GM23338 (cell line): ENCODE data around the gene CTNNA1. TPM values are rescaled to one million over a fixed set of nuclear protein-coding genes. Genes with fewer than 3 reads are reported as not detected.

Experiments used
- ATAC-seq: fragments of 200-7000 bp; cut with Tn5 transposase; 3 replicates; pipeline ENCODE4 v1.9.1; 2020
- DNase-seq: peaks from one replicate; pipeline ENCODE4 v3.0.0-alpha.2; 2015; ENCODE audit warnings: low spot score
- H2AFZ ChIP-seq: fragments of 200-600 bp; sonication (generic); 2 replicates; pipeline ENCODE4 v1.8.0; 2016; ENCODE audit warnings: antibody characterized with exemption, mild to moderate bottlenecking, moderate library complexity
- H3F3A ChIP-seq: fragments of 200-600 bp; sonication (generic); replicated peaks from 2 replicates; pipeline ENCODE4 v1.8.0; 2017; ENCODE audit warnings: antibody characterized with exemption, mixed run types, low read depth
- H3K27ac ChIP-seq: fragments of 200-600 bp; sonication (generic); 2 replicates; pipeline ENCODE4 v1.6.1; 2016; ENCODE audit warnings: low read depth
- H3K27me3 ChIP-seq: fragments of 200-600 bp; sonication (generic); 2 replicates; pipeline ENCODE4 v1.8.0; 2016; ENCODE audit warnings: mild to moderate bottlenecking, mixed run types, moderate library complexity; ENCODE audit not compliant: insufficient read depth
- H3K36me3 ChIP-seq: fragments of 200-600 bp; sonication (generic); 2 replicates; pipeline ENCODE4 v1.8.0; 2016; ENCODE audit warnings: mild to moderate bottlenecking; ENCODE audit not compliant: insufficient read depth
- H3K4me1 ChIP-seq: fragments of 200-600 bp; sonication (generic); 2 replicates; pipeline ENCODE4 v1.8.0; 2016; ENCODE audit warnings: mild to moderate bottlenecking, moderate library complexity; ENCODE audit not compliant: insufficient read depth
- H3K4me2 ChIP-seq: fragments of 200-600 bp; sonication (generic); 2 replicates; pipeline ENCODE4 v1.7.1; 2017; ENCODE audit warnings: mixed run types
- H3K4me3 ChIP-seq: fragments of 200-600 bp; sonication (generic); 2 replicates; pipeline ENCODE4 v1.6.1; 2016; ENCODE audit warnings: mixed run types
- H3K79me2 ChIP-seq: fragments of 200-600 bp; sonication (generic); replicated peaks from 2 replicates; pipeline ENCODE4 v1.8.0; 2017; ENCODE audit warnings: mild to moderate bottlenecking; ENCODE audit not compliant: insufficient read depth
- H3K9me2 ChIP-seq: fragments of 200-600 bp; sonication (generic); 2 replicates; pipeline ENCODE4 v1.8.0; 2017; ENCODE audit not compliant: insufficient read depth
- H4K20me1 ChIP-seq: fragments of 200-600 bp; sonication (generic); replicated peaks from 2 replicates; pipeline ENCODE4 v1.8.0; 2017; ENCODE audit warnings: mild to moderate bottlenecking; ENCODE audit not compliant: insufficient read depth
- H3K27ac Mint-ChIP-seq: 2 replicates; pipeline ENCODE4 v1.8.0; 2020; ENCODE audit warnings: inconsistent platforms, mild to moderate bottlenecking, moderate library complexity, mixed read lengths
- H3K27me3 Mint-ChIP-seq: 3 replicates; pipeline ENCODE4 v1.8.0; 2022; ENCODE audit warnings: low read depth, mild to moderate bottlenecking, moderate library complexity, mixed read lengths, inconsistent platforms; ENCODE audit not compliant: insufficient read depth, poor library complexity
- H3K36me3 Mint-ChIP-seq: 3 replicates; pipeline ENCODE4 v1.8.0; 2021; ENCODE audit warnings: low read depth, mild to moderate bottlenecking, inconsistent platforms, moderate library complexity, mixed read lengths
- H3K4me1 Mint-ChIP-seq: 3 replicates; pipeline ENCODE4 v1.8.0; 2020; ENCODE audit warnings: mild to moderate bottlenecking, inconsistent platforms, mixed read lengths
- H3K4me3 Mint-ChIP-seq: 3 replicates; pipeline ENCODE4 v1.8.0; 2021; ENCODE audit warnings: moderate library complexity, mild to moderate bottlenecking, inconsistent platforms, mixed read lengths
- H3K9me3 Mint-ChIP-seq: 3 replicates; pipeline ENCODE4 v1.8.0; 2020; ENCODE audit warnings: moderate library complexity, mild to moderate bottlenecking, inconsistent platforms, mixed read lengths
- JUNB ChIP-seq: IDR thresholded peaks from one replicate; pipeline ENCODE4 v1.6.1; 2016; ENCODE audit warnings: antibody characterized with exemption; ENCODE audit not compliant: unreplicated experiment
- STAT1 ChIP-seq: IDR thresholded peaks from one replicate; pipeline ENCODE4 v1.6.1; 2016; ENCODE audit warnings: antibody characterized with exemption; ENCODE audit not compliant: unreplicated experiment
- ZNF331 ChIP-seq: fragments of 250-450 bp; sonication (Bioruptor Pico); IDR thresholded peaks from 2 replicates; pipeline ENCODE4 v1.5.0; 2020; ENCODE audit warnings: low read depth, mild to moderate bottlenecking, moderate library complexity
- ZNF462 ChIP-seq: fragments of 250-450 bp; sonication (Bioruptor Pico); IDR thresholded peaks from 2 replicates; pipeline ENCODE4 v1.5.0; 2020; ENCODE audit warnings: mild to moderate bottlenecking, moderate library complexity
- polyA plus RNA-seq: library from polyadenylated mRNA; unstranded; fragments of >200 nt; fragmentation: Nextera tagmentation; extraction: Ambion mirVana; gene quantifications from 2 replicates; pipeline ENCODE4 v1.2.1, GENCODE V29; 2016
- total RNA-seq: library from RNA; depleted of rRNA; stranded (reverse); fragments of >200 nt; shearing (Covaris generic); gene quantifications from 2 replicates; pipeline ENCODE4 v1.2.3, GENCODE V29; 2014
- TF ChIP-seq, protein P1 (sequence below), 2 experiments: fragments of 200-600 bp in 1 of 2; sonication (generic) in 1 of 2; conservative IDR thresholded peaks; 2 replicates each; pipeline versions ENCODE4 v1.5.1 to v1.6.1; 2016 to 2017; ENCODE audit warnings: antibody characterized with exemption in 2 of 2, low read depth in 2 of 2, mild to moderate bottlenecking in 2 of 2, moderate library complexity in 1 of 2
- TF ChIP-seq, protein P2 (sequence below): IDR thresholded peaks from 2 replicates; pipeline ENCODE4 v1.6.1; 2016; ENCODE audit warnings: antibody characterized with exemption

Gene CTNNA1
- total and polyA plus RNA-seq, 2 experiments from 2014 or later: 111 to 348 TPM

DNA sequence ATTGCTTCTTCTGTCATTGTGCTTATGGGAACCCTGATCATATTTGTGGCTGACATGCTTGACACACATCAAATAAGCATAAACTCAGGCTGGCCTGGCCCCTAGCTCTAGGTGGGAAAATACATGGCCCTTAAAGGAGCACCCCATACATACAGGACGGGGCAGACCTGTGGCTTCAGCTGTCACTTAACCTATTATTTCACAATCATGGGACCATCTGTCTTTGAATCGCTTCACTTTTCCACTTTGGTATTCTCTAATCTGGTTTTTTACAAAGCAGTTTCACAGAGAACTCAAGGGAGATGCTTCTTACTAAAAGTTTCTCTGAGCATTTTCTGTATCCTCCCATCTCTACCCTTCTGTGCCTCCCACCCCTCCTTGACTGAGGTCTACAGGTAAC lies 156.5 kb downstream of the CTNNA1 start (continued):
- TF ChIP-seq ZNF462 (CRISPR knock-in tag): no peak
- TF ChIP-seq, protein P1, sequence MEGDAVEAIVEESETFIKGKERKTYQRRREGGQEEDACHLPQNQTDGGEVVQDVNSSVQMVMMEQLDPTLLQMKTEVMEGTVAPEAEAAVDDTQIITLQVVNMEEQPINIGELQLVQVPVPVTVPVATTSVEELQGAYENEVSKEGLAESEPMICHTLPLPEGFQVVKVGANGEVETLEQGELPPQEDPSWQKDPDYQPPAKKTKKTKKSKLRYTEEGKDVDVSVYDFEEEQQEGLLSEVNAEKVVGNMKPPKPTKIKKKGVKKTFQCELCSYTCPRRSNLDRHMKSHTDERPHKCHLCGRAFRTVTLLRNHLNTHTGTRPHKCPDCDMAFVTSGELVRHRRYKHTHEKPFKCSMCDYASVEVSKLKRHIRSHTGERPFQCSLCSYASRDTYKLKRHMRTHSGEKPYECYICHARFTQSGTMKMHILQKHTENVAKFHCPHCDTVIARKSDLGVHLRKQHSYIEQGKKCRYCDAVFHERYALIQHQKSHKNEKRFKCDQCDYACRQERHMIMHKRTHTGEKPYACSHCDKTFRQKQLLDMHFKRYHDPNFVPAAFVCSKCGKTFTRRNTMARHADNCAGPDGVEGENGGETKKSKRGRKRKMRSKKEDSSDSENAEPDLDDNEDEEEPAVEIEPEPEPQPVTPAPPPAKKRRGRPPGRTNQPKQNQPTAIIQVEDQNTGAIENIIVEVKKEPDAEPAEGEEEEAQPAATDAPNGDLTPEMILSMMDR (conservative IDR thresholded peaks at IDR 0.05; ENCODE audit: low read depth in 2 of 2): no peak
- TF ChIP-seq, protein P2, sequence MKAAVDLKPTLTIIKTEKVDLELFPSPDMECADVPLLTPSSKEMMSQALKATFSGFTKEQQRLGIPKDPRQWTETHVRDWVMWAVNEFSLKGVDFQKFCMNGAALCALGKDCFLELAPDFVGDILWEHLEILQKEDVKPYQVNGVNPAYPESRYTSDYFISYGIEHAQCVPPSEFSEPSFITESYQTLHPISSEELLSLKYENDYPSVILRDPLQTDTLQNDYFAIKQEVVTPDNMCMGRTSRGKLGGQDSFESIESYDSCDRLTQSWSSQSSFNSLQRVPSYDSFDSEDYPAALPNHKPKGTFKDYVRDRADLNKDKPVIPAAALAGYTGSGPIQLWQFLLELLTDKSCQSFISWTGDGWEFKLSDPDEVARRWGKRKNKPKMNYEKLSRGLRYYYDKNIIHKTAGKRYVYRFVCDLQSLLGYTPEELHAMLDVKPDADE: no peak
- TF ChIP-seq STAT1: no peak

- H3K4me3 Mint-ChIP-seq: no peak overlapping the region
- DNase-seq (no peak), ATAC-seq (no peak)
- Histone ChIP-seq H3K36me3 (peaks cover 6% of the 10 kb centered on the region; the same call in 1 of the 2 replicates), H2AFZ (no peak overlapping the region), H3K4me3 (no peak overlapping the region), H4K20me1 (peaks cover 5% of the 10 kb centered on the region; the same call in 1 of the 2 replicates), H3K27ac (0 out of 2 replicates have a peak overlapping the region, but pooled peaks have one; percentile 21), H3K27me3 (no peaks in the 10 kb centered on the region), H3K4me2 (no peak overlapping the region), H3F3A (no peaks in the 10 kb centered on the region), H3K79me2 (no peaks in the 10 kb centered on the region; the same call in 1 of the 2 replicates), H3K9me2 (no peaks in the 10 kb centered on the region), H3K4me1 (no peaks in the 10 kb centered on the region)
- no peaks in the 10 kb centered on the region for H3K9me3 Mint-ChIP-seq
- H3K36me3 Mint-ChIP-seq: peaks cover 26% of the 10 kb centered on the region; the same call in 2 of the 3 replicates
- H3K27ac Mint-ChIP-seq: no peak overlapping the region
- TF ChIP-seq JUNB (no peak), ZNF331 (no peak)
- TF ChIP-seq, protein P2: no peak
- peaks cover 3% of the 10 kb centered on the region for H3K4me1 Mint-ChIP-seq
- peaks cover 6% of the 10 kb centered on the region for H3K27me3 Mint-ChIP-seq
Measured at GRCh38 chr5:138910546-138911185, 157.4 kb downstream of the CTNNA1 start.
